Vagina (tissue), 2 donors: ENCODE results near the gene GOLT1A.

Source experiments
- CTCF ChIP-seq, 3 experiments: fragments of 450-650 bp in 2 of 3; fragments of 200-600 bp in 1 of 3; sonication (generic) in 1 of 3; IDR thresholded peaks; one replicate each; pipeline ENCODE4 v1.5.1; 2017 to 2019; ENCODE audit warnings: antibody characterized with exemption in 3 of 3, mild to moderate bottlenecking in 2 of 3, moderate library complexity in 2 of 3
- POLR2A ChIP-seq, 2 donors: fragments of 450-650 bp; IDR thresholded peaks; one replicate each; pipeline ENCODE4 v1.6.1; 2017; ENCODE audit warnings: antibody characterized with exemption in 2 of 2, mild to moderate bottlenecking in 2 of 2, moderate library complexity in 2 of 2
- POLR2AphosphoS5 ChIP-seq, 2 donors: sonication (generic); formaldehyde crosslinking; IDR thresholded peaks; one replicate each; pipeline ENCODE4 v1.9.0; 2017; ENCODE audit warnings: antibody characterized with exemption in 2 of 2, mild to moderate bottlenecking in 2 of 2, low read depth in 1 of 2; ENCODE audit not compliant: insufficient read depth in 1 of 2

GRCh38 chr1:204205486-204205885, 8.3 kb downstream of the GOLT1A start:
- TF ChIP-seq POLR2A (IDR thresholded peaks at IDR 0.05), result no peak
- TF ChIP-seq CTCF (IDR thresholded peaks at IDR 0.05), result no peak
- no peak for TF ChIP-seq POLR2AphosphoS5 (IDR thresholded peaks at IDR 0.05; ENCODE audit: insufficient read depth in 1 of 2, low read depth in 1 of 2)
